ENCODE measurements around the gene DEAF1. TPM values are rescaled to one million over a fixed set of nuclear protein-coding genes. Genes with fewer than 3 reads are reported as not detected.

DEAF1 gene
- total RNA-seq, 2 donors from 2014 or later = 44.1 to 51.9 TPM

DNA sequence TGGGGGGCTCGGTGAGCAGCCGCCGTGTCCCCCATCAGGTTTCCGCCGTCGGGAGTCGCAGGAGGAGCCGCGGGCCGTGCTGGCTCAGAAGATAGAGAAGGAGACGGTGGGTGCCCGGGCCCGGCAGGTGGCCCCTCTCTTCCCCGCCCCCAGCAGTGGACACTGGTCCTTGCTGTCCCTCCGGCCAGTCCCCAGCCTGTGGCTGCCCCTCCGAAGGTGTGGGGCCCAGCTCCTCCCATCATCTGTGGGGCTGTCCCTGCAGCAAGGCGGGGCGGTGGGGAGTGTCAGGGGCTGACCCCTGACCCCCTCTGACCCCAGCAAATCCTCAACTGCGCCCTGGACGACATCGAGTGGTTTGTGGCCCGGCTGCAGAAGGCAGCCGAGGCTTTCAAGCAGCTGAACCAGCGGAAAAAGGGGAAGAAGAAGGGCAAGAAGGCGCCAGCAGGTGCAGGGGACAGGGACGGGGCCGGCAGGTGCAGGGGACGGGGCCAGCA lies 26.3 kb upstream of the DEAF1 start:
- TF ChIP-seq, protein P1, sequence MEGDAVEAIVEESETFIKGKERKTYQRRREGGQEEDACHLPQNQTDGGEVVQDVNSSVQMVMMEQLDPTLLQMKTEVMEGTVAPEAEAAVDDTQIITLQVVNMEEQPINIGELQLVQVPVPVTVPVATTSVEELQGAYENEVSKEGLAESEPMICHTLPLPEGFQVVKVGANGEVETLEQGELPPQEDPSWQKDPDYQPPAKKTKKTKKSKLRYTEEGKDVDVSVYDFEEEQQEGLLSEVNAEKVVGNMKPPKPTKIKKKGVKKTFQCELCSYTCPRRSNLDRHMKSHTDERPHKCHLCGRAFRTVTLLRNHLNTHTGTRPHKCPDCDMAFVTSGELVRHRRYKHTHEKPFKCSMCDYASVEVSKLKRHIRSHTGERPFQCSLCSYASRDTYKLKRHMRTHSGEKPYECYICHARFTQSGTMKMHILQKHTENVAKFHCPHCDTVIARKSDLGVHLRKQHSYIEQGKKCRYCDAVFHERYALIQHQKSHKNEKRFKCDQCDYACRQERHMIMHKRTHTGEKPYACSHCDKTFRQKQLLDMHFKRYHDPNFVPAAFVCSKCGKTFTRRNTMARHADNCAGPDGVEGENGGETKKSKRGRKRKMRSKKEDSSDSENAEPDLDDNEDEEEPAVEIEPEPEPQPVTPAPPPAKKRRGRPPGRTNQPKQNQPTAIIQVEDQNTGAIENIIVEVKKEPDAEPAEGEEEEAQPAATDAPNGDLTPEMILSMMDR (conservative IDR thresholded peaks at IDR 0.05) = no peak
- H3K9me3 ChIP-seq (ENCODE audit: control insufficient read depth, low read length) = no peaks in the 10 kb centered on the region
- DNase-seq = no peak
- H3K4me1 ChIP-seq (ENCODE audit: control insufficient read depth, insufficient read depth, low read length) = no peaks in the 10 kb centered on the region
- no peak overlapping the region for H3K27ac ChIP-seq (ENCODE audit: low read depth, low read length)
- Mint-ChIP-seq H3K9me3 (peaks cover 2% of the 10 kb centered on the region), H3K36me3 (ENCODE audit: low read depth) (no peaks in the 10 kb centered on the region), H3K4me3 (no peak overlapping the region), H3K4me1 (no peaks in the 10 kb centered on the region), H3K27ac (no peak overlapping the region), H3K27me3 (ENCODE audit: insufficient read depth) (peaks cover 35% of the 10 kb centered on the region)
- WGBS, 2 experiments (ENCODE audit: insufficient coverage in 1 of 2, insufficient read length in 1 of 2) = 82 to 84% methylated on average over 16 to 28 of the region's 28 CpGs
- no peak overlapping the region for H3K4me3 ChIP-seq (ENCODE audit: low read length)
- H3K36me3 ChIP-seq (ENCODE audit: control insufficient read depth, insufficient read depth, low read length) = no peaks in the 10 kb centered on the region
- peaks cover 34% of the 10 kb centered on the region for H3K27me3 ChIP-seq (ENCODE audit: control insufficient read depth, insufficient read depth, low read length, poor library complexity, severe bottlenecking)
- no peak overlapping the region for H3K9ac ChIP-seq (ENCODE audit: extremely low read depth, low read length, poor library complexity, severe bottlenecking)

DNA sequence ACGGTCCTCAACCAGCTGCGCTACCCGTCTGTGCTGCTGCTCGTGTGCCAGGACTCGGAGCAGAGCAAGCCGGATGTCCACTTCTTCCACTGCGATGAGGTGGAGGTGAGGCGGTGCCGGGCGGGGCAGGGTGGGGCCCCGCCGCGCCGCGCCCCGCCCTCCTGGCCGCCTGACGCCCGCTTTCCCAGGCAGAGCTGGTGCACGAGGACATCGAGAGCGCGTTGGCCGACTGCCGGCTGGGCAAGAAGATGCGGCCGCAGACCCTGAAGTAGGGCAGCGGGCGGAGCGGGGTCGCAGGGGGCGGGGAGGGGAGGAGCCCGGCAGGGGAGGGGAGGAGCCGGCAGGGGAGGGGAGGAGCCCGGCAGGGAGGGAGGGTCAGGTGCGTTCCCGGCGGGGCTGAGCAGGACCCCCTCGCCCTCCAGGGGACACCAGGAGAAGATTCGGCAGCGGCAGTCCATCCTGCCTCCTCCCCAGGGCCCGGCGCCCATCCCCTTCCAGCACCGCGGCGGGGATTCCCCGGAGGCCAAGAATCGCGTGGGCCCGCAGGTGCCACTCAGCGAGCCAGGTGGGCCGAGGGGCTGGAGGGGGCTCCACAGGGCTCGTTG lies 25.7 kb upstream of the DEAF1 start:
- Mint-ChIP-seq H3K27me3 (ENCODE audit: insufficient read depth) (peaks cover 32% of the 10 kb centered on the region), H3K9me3 (peaks cover 4% of the 10 kb centered on the region), H3K4me1 (no peaks in the 10 kb centered on the region), H3K36me3 (ENCODE audit: low read depth) (no peaks in the 10 kb centered on the region), H3K27ac (no peak overlapping the region), H3K4me3 (no peak overlapping the region)
- 38 to 63% methylated on average over 18 to 48 of the region's 53 CpGs for WGBS, 2 experiments (ENCODE audit: insufficient coverage in 1 of 2, insufficient read length in 1 of 2)
- Histone ChIP-seq H3K4me3 (ENCODE audit: low read length) (no peak overlapping the region), H3K27ac (ENCODE audit: low read depth, low read length) (no peak overlapping the region), H3K27me3 (ENCODE audit: control insufficient read depth, insufficient read depth, low read length, poor library complexity, severe bottlenecking) (peaks cover 28% of the 10 kb centered on the region), H3K4me1 (ENCODE audit: control insufficient read depth, insufficient read depth, low read length) (no peaks in the 10 kb centered on the region), H3K9me3 (ENCODE audit: control insufficient read depth, low read length) (no peaks in the 10 kb centered on the region), H3K36me3 (ENCODE audit: control insufficient read depth, insufficient read depth, low read length) (no peaks in the 10 kb centered on the region), H3K9ac (ENCODE audit: extremely low read depth, low read length, poor library complexity, severe bottlenecking) (no peak overlapping the region)
- peak; percentile 97 for DNase-seq
- TF ChIP-seq, protein P1 (conservative IDR thresholded peaks at IDR 0.05) = peak; percentile 28

DNA sequence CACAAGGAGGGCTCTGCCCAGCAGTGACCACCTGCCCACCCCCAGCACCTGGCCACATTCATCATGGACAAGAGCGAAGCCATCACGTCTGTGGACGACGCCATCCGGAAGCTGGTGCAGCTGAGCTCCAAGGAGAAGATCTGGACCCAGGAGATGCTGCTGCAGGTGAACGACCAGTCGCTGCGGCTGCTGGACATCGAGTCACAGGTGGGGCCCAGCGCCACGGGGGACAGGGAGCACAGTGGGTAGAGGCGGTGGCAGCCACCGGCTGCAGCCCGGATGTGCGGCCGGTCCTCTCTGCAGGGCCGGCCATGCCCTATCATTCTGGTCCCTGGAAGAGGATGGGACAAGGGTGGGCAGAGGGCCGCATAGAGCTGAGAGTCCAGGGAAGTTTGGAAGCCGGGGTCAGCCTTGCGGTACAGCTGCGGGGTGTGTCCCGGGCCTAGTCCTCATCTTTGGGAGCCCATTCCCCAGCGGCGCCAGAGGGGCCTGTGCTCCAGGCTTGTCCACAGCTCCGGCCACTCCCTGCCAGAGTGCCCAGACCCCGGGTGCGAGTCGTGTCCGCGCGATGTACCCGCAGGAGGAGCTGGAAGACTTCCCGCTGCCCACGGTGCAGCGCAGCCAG lies 25.1 kb upstream of the DEAF1 start:
- Mint-ChIP-seq H3K9me3 (peaks cover 6% of the 10 kb centered on the region), H3K36me3 (ENCODE audit: low read depth) (no peaks in the 10 kb centered on the region), H3K4me3 (no peak overlapping the region), H3K27me3 (ENCODE audit: insufficient read depth) (peaks cover 27% of the 10 kb centered on the region), H3K27ac (no peak overlapping the region), H3K4me1 (no peaks in the 10 kb centered on the region)
- Histone ChIP-seq H3K27me3 (ENCODE audit: control insufficient read depth, insufficient read depth, low read length, poor library complexity, severe bottlenecking) (peaks cover 22% of the 10 kb centered on the region), H3K4me1 (ENCODE audit: control insufficient read depth, insufficient read depth, low read length) (no peaks in the 10 kb centered on the region), H3K27ac (ENCODE audit: low read depth, low read length) (no peak overlapping the region), H3K36me3 (ENCODE audit: control insufficient read depth, insufficient read depth, low read length) (no peaks in the 10 kb centered on the region), H3K9me3 (ENCODE audit: control insufficient read depth, low read length) (no peaks in the 10 kb centered on the region), H3K4me3 (ENCODE audit: low read length) (no peak overlapping the region), H3K9ac (ENCODE audit: extremely low read depth, low read length, poor library complexity, severe bottlenecking) (no peak overlapping the region)
- TF ChIP-seq, protein P1 (conservative IDR thresholded peaks at IDR 0.05) = no peak
- WGBS, 2 experiments (ENCODE audit: insufficient coverage in 1 of 2, insufficient read length in 1 of 2) = 87 to 96% methylated on average over 30 to 35 of the region's 35 CpGs
- no peak for DNase-seq

All from endodermal cell (in vitro differentiated cells).